ENCODE measurements around the gene L2HGDH.
A peak's percentile ranks its signal among the peaks of the same experiment; 100 is the strongest.

DNA sequence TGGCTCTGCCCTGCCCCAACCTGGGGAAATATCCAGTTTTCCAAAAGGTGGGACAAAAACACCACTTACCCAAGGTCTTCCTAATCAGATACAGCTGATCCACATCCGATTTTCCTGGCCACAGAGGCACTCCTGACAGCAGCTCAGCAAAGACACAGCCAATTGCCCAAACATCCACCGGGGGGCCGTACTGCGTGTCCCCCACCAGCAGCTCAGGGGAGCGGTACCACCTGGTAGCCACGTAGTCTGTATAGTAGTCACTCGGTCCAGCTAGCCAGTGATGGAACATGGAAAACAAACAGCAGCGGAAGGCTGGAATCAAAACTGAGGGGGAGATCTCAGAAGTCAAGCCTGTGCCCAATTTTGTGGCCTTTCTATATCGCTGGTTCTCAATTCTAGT is 28.9 kb upstream of the L2HGDH start:
- TF ChIP-seq CTCF (conservative IDR thresholded peaks at IDR 0.05; ENCODE audit: low read length), result peak; percentile 68
- TF ChIP-seq EZH2phosphoT487 (IDR thresholded peaks at IDR 0.05; ENCODE audit: borderline replicate concordance, low read depth, low read length), result no peak
